ENCODE results near the gene GRID1.

Gene GRID1

GRCh38 chr10:86060386-86061277, 306.0 kb downstream of the GRID1 start:
- no peak for DNase-seq (ENCODE audit: low read depth)

- DNase-seq (ENCODE audit: low read depth): no peak
These were observed 306.7 kb downstream of the GRID1 start for GRCh38 chr10:86059892-86060291.

DNA sequence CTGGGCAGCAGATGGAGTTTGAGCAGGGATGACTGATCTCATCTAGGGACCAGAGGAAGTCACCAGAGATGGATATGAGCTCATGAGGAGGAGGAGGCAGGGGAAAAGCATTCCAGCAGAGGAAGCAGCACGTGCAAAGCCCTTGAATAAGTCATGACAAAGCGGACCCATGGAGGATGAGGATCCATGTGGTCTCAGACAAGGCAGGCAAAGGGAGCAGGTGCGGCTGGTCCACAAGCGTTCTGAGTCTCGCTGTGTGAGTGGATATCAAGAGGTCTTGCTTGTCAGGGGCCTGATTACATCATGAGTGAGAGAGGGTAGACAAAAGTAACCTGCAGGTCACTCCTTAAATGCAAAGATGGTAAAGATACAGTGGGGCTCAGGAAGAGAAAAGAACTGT, 307.6 kb downstream of the GRID1 start:
- no peak for DNase-seq (ENCODE audit: low read depth)

- DNase-seq (ENCODE audit: low read depth): no peak
These were observed 308.9 kb downstream of the GRID1 start for GRCh38 chr10:86057708-86058107.

DNA sequence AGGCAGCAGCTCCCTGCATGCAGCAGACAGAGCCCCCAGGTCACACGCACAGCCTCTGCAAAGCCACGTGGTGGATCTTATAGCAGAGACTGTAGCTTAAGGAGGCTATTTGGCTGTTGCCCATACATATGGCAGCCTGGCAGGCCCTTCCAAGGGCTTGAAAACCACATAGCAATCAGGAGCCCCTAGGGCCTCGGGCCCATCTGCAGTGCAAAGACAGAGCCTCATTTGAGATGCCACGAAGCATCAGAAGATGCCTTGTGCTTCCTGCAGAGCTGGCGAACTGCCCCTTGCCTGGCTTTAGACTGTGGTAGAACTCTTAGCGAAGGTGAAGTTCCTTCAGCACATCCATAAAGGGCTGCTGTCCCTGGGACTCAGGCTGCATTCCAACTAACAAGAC, 309.9 kb downstream of the GRID1 start:
- no peak for DNase-seq (ENCODE audit: low read depth)

GRCh38 chr10:86055928-86056327, 310.7 kb downstream of the GRID1 start:
- DNase-seq (ENCODE audit: low read depth): no peak

- DNase-seq (ENCODE audit: low read depth): no peak
These were observed 312.9 kb downstream of the GRID1 start for GRCh38 chr10:86053675-86054074.

- DNase-seq (ENCODE audit: low read depth): no peak
These were observed 315.0 kb downstream of the GRID1 start for GRCh38 chr10:86051586-86051985.

- no peak for DNase-seq (ENCODE audit: low read depth)
These were observed 317.2 kb downstream of the GRID1 start for GRCh38 chr10:86049442-86049841.

- DNase-seq (ENCODE audit: low read depth): no peak
These were observed 317.6 kb downstream of the GRID1 start for GRCh38 chr10:86048973-86049372.

- no peak for DNase-seq (ENCODE audit: low read depth)
These were observed 318.0 kb downstream of the GRID1 start for GRCh38 chr10:86048571-86048970.

- no peak for DNase-seq (ENCODE audit: low read depth)
These were observed 319.0 kb downstream of the GRID1 start for GRCh38 chr10:86047588-86047987.

DNA sequence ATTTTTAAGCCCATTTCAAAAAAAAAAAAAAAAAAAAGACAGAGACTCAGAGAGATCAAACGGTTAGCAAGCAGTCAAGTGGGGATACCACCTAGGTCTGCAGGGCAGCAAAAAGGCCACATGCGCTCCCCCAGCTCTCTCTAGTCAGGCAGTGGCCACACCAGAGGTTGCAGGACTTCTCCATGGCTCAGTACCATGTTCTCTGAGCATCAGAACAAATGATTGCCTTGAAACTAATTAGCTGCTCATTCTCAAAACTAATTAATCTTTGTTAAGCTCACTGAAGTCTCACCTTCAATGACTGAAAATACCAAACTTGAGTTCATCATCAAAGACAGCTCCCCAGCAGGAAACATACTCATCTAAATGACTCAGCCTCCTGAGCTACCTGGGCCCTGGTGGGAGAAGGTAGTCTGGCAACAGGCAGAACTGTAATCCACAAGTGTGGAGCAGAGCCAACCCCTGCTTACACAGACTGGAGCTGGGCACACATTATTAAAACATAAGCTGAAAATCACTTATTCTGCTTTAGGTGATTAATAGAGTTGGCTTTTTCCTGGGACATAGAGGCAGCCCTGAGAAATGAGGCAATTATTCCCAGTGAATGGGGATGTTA, 319.6 kb downstream of the GRID1 start:
- no peak for DNase-seq (ENCODE audit: low read depth)

- DNase-seq (ENCODE audit: low read depth): no peak
These were observed 320.7 kb downstream of the GRID1 start for GRCh38 chr10:86045896-86046295.

GRCh38 chr10:86044029-86044428, 322.6 kb downstream of the GRID1 start:
- no peak for DNase-seq (ENCODE audit: low read depth)

DNA sequence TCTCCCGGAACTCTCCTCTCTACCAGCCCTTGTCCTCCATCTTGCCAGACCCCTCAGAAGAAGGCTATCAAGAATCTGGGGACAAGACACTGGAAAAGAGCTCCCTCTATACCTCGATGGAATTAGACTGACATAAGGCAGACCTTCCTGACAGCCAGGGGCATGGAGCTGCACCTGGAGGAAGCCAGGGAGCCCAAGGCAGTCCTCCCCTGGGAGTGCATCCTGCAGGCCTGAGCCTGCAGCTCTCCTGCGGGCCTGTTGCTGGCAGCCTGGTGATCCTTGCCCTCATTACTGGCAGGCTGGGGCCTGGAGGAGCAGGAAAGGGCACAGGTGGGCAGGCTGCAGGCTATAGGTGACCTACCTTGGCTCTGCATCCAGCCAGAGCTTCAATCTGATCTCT, 323.4 kb downstream of the GRID1 start:
- no peak for DNase-seq (ENCODE audit: low read depth)

- no peak for DNase-seq (ENCODE audit: low read depth)
These were observed 324.4 kb downstream of the GRID1 start for GRCh38 chr10:86042161-86042560.

- no peak for DNase-seq (ENCODE audit: low read depth)
These were observed 325.5 kb downstream of the GRID1 start for GRCh38 chr10:86041116-86041515.

DNA sequence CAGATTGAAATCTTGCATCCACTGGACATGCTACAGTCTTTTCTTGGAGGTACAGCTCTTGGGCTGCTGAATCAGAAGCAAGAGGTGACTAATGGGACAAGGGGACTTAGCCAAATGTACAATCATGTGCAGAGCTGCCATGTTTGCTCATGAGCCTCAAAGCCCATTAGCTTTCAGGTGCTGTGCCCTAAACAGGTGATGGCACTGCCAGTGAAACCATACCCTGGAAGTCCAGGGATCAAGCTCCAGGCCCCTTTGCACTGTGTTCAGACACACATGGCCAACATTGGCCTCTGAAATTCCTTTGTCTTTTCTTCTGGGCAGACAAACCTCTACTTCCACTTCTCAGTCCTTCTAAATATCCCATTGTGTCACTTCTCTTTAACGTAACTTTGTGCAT, 328.2 kb downstream of the GRID1 start:
- DNase-seq (ENCODE audit: low read depth): no peak

DNA sequence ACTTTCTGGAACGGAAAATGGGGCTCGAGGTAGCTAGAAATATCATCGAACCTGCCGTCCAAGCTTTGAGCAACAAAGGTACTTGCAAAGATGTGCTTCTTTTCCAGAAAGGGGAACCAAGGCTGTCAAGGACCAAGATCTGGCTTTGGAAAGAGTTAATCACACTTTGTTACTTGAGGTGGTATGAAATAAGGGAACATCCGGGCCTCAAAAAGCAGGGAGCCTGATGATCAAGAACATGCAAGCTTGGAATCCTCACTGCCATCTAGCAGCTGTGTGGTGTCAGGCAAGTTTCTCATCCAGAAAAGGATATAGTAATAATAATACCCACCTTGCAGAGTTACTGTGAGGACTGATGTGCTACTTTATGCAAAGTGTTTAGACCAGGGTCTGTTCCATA, 329.5 kb downstream of the GRID1 start:
- no peak for DNase-seq (ENCODE audit: low read depth)

DNA sequence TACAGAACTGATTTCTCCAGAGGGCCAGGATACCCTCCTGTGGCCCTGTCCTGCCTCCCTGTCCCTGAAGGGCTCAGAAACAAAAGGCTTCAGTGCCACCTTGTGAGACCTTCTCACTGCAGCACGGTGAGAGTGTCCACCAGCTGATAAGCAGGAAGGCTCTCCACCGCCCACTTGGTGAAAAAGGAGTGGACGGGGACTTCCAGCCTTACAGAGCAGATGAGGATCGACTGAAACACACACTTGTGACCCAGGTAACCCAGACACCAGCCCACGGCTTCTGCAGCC, 330.1 kb downstream of the GRID1 start:
- no peak for DNase-seq (ENCODE audit: low read depth)

DNA sequence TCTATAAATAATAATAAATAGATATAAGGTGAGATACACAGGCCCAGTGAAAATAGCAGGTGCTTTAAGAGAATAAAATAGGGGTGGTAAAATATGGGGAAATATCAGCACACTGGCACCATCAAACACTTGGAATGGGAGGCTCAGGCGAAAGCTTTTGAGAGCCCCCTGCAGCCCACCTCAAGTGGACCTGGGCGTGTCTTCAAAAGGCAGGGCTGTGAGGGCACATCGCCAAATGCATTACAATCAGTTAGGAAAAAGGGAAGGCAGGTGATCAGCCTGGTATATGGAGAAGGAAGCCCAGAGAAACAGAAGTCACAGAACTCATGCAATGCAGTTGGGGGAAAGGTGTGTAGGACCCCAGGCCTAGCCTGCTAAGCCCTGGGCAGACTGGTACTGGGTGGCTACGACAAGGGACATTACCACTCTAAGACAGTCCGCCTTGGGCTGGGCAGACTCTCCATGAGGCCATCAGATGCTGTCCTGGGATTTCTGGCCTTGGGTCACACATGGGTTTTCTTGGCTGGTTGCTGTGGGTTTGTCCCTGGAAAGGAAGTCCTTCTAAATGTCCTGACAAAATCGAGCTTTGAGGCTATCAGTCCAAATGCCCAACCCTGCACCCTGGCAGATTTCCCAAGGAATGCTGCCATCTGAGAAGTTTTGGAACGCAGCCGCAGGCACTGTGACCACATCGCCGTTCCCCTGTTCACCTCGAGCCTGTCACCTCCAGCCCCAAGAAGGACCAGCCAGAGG, 330.6 kb downstream of the GRID1 start:
- DNase-seq (ENCODE audit: low read depth): no peak

- no peak for DNase-seq (ENCODE audit: low read depth)
These were observed 331.9 kb downstream of the GRID1 start for GRCh38 chr10:86034710-86035109.
